ENCODE measurements around the gene WDR70.

Gene WDR70

GRCh38 chr5:37694867-37695266 is 315.7 kb downstream of the WDR70 start:
- DNase-seq: no peak

DNA sequence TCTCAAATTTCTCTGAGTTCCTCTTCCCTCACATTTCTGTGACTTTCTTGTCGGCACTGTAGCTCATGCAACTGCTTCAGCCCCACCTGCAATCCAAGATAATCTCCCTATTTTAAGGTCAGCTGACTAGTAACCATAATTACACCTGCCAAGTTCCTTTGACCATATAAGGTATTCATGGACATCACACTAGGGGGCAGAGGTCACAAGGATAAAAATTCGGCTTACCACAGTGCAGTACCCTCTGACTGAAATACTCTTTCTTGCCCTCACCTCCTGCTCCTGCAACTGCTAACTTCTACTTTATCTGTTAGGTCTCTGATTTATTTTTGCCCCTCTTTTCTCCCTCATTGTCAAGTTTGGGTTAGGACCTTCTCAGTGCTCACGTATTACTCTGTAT is 316.5 kb downstream of the WDR70 start:
- no peak for DNase-seq

- DNase-seq: no peak
Measured at GRCh38 chr5:37696190-37697021, 317.3 kb downstream of the WDR70 start.

GRCh38 chr5:37701868-37702267 is 322.8 kb downstream of the WDR70 start:
- DNase-seq: no peak

DNA sequence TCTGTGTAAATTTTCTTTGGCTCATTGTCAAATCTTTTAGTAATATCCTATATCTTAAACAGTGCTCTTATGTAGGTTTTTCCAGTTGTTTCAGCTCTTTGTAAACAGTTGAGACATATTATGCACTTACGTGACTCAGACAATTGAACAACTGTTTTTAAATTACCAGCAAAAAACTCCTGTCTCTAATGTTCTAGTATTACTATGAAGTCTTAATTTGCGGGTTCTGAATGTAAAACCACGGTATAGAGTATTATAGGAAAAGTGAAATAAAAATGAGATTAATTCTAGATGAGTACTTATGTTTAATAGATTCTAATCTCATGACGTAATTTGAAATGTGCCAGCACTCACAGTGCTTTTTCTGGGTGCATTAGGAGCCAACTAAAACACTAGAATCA is 324.7 kb downstream of the WDR70 start:
- no peak for DNase-seq

- no peak for DNase-seq
Measured at GRCh38 chr5:37704406-37704805, 325.3 kb downstream of the WDR70 start.

GRCh38 chr5:37709020-37709419 is 329.9 kb downstream of the WDR70 start:
- DNase-seq: no peak

- no peak for DNase-seq
Measured at GRCh38 chr5:37710965-37711364, 331.8 kb downstream of the WDR70 start.

- DNase-seq: no peak
Measured at GRCh38 chr5:37712750-37713149, 333.6 kb downstream of the WDR70 start.

DNA sequence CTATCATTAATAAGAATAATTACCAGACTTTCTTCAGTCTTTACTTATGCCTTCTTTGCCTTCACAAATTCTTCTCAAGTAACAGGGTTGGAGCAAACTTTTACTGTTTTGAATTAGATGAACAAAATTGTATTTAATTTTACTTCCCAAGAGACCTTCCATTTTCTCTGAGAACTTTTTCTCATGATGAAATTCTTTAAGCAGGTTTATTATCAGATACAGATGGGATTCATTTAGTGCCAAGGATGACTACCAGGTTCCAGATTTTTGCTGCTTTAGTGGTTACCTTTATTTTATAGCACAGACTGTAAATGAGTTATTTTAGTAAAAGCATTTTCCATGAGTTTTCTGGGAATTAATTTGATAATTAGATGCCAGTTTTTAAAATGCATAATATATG is 335.6 kb downstream of the WDR70 start:
- DNase-seq: no peak

DNA sequence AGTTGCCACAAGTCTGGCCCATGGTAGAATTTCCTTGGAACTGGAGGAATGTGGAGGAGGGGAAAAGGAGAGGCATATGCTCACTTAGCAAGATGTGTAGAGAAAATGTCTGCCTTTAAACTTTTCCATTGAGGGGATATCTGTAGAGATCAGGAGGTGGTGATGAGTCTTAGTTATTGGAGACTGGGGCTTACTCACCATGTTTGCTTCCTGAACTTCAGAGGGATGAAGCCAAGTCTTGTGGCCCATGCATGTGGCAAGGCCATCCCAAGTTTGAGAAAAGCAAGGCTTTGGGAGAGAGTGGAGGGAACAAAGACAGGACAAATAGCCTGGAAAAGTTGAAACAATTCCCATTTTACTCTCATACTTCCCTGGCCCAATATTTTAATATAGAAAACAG is 336.2 kb downstream of the WDR70 start:
- no peak for DNase-seq

GRCh38 chr5:37715992-37716391 is 336.9 kb downstream of the WDR70 start:
- DNase-seq: no peak

DNA sequence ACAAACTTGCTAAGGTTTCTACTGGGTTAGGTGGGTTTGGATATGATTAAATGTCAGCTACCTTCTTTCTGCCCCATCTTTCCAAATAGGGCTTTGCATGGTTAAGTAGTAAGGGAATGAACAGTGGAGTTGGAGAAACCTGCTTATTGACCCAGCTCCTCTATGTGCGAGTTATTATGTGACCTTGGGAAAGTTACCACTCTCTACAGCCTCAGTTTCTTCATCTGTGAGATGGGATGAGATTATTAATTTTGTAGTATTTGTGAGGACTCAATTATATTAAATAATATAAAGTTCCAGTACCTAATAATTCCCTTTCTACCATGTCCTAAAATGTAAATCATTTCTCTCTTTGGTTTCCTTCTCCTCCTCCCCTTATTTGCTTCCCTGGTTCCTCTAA is 337.3 kb downstream of the WDR70 start:
- DNase-seq: no peak

DNA sequence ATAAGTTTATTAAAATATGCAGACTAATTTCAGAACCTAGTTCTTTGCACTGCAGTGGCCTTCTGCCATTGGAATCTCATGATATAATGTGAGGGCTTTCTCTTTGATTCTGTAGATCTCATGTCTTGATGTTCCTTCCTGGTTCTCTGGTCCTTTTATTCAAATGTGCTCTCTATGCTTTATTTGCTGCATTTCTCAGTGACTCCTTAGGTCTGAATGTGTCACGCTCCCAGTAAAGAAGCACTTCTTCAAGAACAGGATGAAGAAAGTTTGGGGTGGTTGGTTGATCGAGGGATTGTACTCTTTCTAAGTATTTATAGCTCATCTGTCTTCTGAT is 338.1 kb downstream of the WDR70 start:
- no peak for DNase-seq

GRCh38 chr5:37717613-37718431 is 338.7 kb downstream of the WDR70 start:
- DNase-seq: peak; percentile 83

- DNase-seq: no peak
Measured at GRCh38 chr5:37720550-37720952, 341.4 kb downstream of the WDR70 start.

DNA sequence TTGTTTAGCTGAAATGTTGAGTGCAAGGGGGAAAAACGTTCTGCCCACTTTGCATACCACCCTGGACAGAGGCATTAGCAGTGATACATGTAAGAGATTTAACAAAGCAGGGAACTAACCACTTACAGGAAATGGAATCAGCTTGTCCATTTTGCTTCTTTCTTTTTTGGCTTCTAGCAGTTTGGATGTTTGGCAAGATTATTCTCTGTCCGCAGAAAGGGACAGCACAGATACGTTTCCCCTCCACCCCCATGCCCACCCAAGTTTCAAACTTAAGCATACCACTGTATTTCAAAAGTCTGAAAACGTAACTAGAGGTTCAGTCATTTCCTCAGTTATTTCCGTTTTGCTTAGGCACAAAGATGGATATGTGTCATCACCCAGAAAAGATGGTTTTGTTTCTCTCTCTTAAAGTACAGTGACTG is 342.3 kb downstream of the WDR70 start:
- no peak for DNase-seq

GRCh38 chr5:37722236-37723161 is 343.4 kb downstream of the WDR70 start:
- no peak for DNase-seq

- DNase-seq: no peak
Measured at GRCh38 chr5:37723162-37723961, 344.2 kb downstream of the WDR70 start.

DNA sequence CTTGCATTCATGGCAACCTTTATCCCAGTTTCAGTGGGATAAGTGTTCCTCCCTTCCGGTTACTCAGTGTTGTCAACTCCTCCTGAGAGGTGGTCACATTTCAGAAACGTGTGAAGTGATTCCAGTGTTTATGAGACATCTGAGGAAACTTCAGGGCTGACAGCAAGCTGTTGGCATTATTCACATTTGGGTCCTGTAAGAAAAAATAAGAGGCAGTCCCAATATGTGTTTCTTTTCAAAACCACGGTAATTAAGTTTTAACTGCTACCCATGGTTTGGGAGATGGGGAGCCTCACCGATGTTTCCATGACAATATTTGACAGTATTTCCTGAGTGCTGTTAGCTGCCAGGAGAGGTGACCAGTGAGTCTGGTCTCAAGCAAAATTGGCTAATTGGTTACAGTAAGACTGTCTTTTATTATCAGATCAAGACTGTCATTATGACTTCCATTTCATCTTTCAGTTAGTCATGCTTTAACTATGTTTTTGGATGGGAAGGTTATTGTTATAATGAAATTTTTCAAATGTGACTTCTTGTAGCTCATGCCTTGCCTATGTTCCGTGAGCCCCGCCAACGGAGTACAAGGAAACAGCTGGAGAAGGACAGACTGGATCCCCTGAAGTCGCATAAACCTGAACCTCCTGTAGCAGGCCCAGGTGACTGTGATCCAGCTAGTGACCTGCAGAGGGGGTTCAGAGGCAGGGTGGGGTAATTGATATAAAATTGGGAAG is 345.4 kb downstream of the WDR70 start:
- DNase-seq: no peak

- no peak for DNase-seq
Measured at GRCh38 chr5:37725185-37725584, 346.1 kb downstream of the WDR70 start.

DNA sequence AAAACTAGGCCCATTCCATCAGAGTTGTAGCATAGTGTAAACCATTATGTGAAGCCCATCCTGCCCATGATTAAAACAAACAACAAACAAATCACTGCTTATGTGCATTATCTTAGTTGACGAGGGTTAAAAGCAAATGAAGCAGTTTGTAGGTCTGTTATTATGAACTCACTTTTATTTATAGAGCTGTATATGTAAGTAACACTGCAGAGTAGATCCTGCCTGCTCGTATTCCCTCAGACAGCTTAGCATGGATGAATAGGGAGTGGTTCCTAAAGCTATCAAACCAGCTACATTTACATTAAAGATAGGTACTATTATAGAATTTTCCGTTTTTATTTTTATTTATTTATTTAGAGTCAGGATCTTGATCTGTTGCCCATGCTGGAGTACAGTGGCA is 348.1 kb downstream of the WDR70 start:
- no peak for DNase-seq

All from NCI-H774 (cell line).